NCI-H524 (cell line): Measurements from ENCODE around the gene SCN4B.
A peak's percentile ranks its signal among the peaks of the same experiment; 100 is the strongest.

ENCODE experiments used
- DNase-seq, 2 experiments: peaks; one replicate each; lab custom pipeline; 2025; lab: John Stamatoyannopoulos, UW

SCN4B gene

GRCh38 chr11:118152020-118152551, 537 bp downstream of the SCN4B start:
- DNase-seq: peak in 1 of 2 experiments; percentile 34

- DNase-seq: peak in 1 of 2 experiments; percentile 9
Observed at GRCh38 chr11:118151431-118151830, 1.2 kb downstream of the SCN4B start.

GRCh38 chr11:118149493-118149892, 3.1 kb downstream of the SCN4B start:
- peak in 1 of 2 experiments; percentile 6 for DNase-seq

DNA sequence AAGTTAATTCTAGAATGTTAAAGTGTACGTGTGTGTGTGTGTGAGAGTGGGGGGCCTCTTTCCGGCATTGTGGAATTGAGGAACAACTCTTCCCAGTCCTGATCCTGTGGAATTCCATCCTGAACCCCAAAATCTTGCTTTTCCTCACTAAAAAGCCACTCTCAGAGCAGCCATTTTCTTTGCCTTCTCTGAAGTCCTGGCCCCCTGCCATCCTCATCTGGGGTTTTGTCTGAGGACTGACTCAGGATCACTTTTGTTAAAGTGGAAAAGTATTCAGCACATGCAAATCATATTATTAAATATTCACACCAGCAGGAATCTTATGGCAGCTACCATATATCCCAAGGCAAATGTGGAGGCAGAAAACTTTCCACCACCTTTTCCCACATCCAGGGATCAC, 3.8 kb downstream of the SCN4B start:
- DNase-seq: no peak

DNA sequence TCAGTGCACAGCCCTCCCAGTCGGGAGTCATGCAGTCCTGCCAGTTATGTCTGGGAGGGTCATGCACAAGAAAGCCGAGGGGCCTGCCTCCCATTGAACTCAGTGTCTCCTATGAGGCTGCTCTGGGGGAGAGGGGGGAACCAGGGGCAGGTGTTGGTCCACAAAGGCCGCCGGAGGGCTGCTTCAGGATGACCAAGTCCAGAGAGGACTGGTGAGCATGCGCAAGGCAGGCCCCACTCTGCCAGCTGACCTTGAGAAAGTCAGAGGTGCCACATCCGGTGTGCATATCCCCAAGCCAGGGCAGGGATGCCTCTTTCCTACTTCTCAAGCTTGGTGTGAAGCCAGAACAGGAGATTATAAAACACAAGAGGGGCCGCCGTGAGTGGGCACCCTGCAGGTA, 4.4 kb downstream of the SCN4B start:
- no peak for DNase-seq

- DNase-seq: no peak
Observed at GRCh38 chr11:118147502-118147901, 5.1 kb downstream of the SCN4B start.

- DNase-seq: no peak
Observed at GRCh38 chr11:118146554-118146953, 6.1 kb downstream of the SCN4B start.

DNA sequence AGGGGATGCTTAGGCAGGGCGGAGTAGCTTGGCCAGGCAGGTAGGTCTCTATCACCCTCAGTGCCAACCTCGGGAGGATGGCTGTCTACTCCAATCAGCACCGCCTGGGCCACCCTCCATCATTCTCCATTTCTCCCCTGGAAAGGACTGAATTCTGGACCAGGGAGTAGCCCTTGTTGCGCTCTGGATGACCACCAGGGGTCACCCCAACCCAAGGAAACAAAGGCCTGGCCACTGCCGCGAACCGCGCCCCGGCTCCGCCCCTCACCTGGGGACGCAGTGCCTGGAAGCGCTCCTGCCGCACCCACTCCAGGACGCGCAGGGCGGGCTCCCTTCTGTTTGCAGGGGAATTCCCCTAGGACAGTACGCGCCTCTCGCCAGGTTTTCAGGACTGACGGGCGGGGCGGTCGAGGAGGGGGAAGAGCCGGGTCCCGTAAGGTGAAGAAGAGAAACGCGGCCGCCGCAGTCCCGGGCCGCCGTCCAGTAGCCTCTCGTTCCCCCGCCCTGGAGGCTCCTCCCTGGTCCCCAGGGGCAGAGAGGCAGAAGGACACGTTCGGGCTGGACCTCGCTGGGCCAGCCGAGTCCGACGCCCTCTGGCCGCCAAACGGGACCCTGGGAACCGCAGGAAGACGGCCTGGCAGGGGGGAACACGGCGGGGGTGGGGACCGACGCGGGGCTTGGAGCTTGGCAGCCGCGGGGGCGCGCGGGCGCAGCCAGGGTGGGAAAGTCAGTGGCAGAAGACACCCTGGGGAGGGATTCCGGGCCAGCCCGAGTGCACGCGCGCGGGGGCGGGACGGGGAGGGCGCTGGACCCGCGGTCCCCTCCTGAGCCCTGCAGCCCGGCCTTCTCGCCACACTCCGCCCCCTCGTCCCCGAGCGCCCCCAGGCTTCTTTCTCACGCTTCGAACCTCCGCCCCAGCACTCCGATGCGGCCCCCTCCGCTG, 7.1 kb downstream of the SCN4B start:
- peak; percentile 53 to 76 for DNase-seq

DNA sequence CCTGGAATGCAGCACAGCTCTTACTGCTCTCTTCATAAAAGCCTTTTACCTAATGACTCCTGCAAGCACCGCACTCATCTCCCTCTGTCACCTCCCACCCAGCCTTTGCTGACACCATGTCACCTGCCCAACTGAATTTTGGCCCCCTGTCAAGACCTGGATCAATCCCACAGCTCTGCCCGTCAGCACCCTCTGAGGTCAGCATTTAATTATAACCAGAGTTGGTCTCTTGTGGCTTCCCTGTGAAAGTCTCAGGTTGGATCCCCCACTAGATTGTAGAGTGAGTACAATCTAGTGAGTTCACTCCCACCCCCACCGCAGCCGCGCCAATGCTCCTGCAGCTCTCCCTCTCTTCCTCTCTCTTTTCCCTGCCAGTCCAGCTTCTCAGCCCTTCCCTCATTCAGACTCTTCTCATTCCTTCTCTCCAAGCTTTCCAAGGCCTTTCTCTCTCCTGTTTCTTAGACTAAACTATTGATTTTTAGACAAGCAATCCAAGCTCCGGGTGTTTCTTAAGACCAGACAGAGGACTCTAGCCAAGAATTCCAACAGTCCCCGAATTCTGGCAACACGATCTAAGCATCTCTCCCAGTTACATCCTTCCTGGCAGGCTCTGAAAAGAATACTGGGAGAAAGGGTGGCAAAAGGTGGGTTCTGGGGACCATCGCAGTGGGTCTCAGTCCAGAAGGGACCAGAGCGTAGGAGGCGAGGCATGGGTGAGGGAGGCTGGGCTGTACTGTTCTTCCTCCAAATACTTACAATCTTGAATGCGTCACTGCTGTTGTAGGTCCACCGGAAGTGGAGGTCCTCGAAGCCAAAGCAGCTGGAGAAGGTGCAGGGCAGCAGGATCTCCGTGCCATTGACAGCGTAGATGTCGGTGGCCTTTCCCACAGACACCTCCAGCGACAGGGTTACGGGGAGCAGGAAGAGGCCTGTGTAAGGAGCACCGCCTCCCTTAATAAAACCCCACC, 8.0 kb downstream of the SCN4B start:
- no peak for DNase-seq

DNA sequence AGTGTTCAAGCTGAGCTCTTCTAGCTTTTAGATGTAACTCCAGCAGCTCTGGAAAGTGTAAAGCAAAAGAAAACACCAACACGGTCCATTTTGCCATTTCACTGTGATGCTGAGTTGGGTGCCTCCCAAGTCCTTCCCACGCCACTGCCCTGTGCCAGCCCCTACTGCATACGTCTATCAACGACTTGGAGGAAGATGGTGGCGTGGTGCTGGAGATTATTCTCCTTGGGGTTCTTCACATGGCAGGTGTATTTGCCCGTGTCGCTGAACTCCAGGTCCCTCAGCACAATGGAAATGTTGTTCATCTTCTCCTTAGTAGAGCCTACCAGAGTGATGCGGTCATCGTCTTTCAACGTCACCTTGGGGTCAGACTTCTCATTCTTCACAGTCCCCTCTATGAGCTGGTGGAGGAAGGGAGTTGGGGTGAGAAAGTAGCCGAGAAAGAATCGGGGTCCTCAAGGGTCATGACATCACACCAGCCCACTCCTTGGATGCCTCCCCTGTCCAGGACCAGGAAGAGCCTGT, 8.9 kb downstream of the SCN4B start:
- no peak for DNase-seq

DNA sequence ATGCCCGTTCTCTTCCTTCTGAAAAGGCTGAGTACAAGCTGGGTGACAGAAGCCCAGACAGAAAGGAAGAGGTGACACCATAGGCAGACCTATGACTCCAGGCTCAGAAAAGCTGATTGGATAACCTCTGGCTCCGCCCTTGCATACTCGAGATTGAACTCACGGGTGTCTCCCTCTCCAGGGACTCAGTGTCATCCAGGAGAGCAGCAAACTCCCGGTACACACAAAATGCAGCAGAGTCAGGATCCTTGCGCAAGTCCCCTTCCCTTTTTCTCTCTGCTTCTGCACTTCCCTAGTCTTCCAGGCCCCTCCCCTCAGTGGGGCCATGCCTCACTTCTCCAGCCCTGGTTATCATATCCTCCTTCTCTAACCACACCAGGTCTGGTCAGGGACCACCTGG, 9.8 kb downstream of the SCN4B start:
- peak in 1 of 2 experiments; percentile 28 for DNase-seq

DNA sequence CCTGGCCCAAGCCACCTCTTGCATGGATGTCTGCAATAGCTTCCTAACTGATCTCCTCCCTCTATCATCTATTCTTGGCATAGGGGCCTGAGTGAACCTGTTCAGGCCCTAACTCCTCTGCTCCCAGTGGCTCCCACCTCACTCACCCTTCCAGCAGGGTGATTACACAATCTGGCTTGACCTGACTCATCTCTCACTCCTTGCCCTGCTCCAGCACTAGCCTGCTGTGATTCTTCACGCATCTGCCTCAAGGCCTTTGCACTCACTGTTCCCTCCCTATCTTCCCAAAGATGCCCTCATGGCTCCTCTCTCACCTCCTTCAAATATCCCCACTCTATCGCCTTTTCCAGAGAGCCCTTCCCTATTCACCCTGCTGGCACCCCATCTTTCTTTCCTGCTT, 10.5 kb downstream of the SCN4B start:
- no peak for DNase-seq

DNA sequence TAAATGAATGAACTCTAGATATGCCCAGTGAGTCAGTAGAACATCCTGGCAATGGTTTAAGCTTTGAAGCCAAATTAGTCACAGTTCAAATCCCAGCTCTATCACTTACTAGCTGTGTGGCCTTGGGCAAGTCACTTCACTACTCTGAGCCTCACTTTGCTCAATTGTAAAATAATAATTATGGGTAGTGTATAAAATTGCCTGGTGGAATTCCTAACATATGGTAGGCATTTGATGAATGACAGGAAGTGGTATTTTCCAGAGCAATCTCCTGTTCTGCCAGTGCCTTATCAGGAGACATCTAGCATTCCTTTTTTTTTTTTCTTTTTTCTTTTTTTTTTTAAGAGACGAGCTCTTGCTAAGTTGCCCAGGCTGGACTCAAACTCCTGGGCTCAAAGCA, 13.0 kb downstream of the SCN4B start:
- no peak for DNase-seq

- no peak for DNase-seq
Observed at GRCh38 chr11:118138839-118139420, 13.7 kb downstream of the SCN4B start.

DNA sequence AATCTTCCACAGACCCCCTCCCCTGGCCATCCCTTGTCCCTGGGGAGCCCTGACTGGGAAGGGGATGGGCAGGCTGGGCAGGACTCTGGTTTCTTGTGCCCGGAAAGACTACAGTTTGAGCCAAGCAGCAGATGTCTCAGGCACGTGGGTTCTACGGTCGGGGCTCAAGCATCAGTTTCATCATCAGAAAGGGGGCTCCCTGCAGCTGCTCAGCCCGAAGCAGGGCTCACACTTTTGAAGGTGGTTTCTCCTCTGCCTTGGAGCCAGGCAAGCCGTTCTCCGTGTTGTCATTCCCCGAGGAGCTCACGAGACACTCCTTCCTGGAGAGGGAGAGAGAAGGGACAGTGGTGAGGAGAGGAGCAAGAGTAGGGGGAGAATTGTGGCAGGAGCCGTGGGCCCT, 15.8 kb downstream of the SCN4B start:
- DNase-seq: peak in 1 of 2 experiments; percentile 13

DNA sequence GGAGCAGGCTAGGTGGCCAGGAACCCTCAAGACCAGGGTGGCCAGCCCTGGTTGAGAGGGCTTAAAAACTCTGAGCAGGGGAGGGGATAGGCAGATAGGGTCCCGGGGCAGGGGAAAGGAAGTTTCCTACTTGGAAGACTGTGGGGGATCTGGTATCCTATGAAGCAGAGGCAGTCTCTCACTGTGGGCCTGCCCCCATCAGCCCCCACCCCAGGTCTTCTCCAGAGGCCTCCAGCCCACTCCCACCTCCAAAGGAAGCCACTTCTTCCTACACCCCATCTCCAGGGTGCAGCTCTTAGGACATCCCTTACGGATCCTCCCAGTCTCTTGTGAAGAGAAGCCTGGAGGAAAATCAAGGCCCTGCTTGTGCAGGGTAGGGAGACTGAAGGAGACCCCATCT, 16.3 kb downstream of the SCN4B start:
- DNase-seq: no peak

DNA sequence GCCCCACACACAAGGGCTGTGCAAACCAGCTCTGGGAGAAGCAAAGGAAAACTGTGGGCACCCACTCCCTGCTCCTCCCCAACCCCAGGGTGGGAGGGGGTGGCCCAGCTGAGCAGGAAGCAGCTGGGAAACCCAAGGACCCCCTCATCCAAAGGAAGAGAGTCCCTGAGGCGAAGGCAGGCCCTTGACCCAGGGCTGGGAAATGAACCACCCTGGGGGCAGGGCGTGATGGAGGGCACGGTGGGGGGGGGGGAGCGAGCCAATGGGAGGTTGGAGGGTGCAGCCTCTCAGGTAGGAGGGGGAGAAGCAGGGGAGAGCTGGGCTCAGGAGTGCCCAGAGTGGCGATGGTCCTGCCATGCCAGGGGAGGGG, 16.8 kb downstream of the SCN4B start:
- no peak for DNase-seq

- DNase-seq: no peak
Observed at GRCh38 chr11:118135051-118135795, 17.4 kb downstream of the SCN4B start.

- DNase-seq: peak in 1 of 2 experiments; percentile 59
Observed at GRCh38 chr11:118133816-118134215, 18.8 kb downstream of the SCN4B start.

- DNase-seq: no peak
Observed at GRCh38 chr11:118132385-118133151, 20.1 kb downstream of the SCN4B start.
